H54 (cell line): ENCODE results near the gene SFXN5.
"Not testable (repeated sequence)": the region's sequence is repeated elsewhere in the genome, so short reads cannot be mapped to it uniquely, and the experiment has no call there.

Source experiments
- DNase-seq: peaks from one replicate; pipeline ENCODE4 v3.0.0; 2011; ENCODE audit warnings: low spot score, mixed read lengths; ENCODE audit not compliant: insufficient read length
- FAIRE-seq: peaks from 3 replicates; lab custom pipeline; 2011; peaks lifted over from hg19 to GRCh38; lab: Jason Lieb, UNC
- POLR2A ChIP-seq: IDR thresholded peaks from 2 replicates; pipeline ENCODE4 v1.6.1; 2011; ENCODE audit warnings: low read depth, mild to moderate bottlenecking, low read length

SFXN5 gene

GRCh38 chr2:72917877-72918553 lies 153.5 kb downstream of the SFXN5 start:
- FAIRE-seq (no peak), DNase-seq (no peak)
- TF ChIP-seq POLR2A: no peak

GRCh38 chr2:72917138-72917876 lies 154.2 kb downstream of the SFXN5 start, which contains the start of gene EMX1:
Gene EMX1 (plus strand): TSS chr2:72917519. CDS start chr2:72917853, 334 bp downstream.
- DNase-seq (no peak), FAIRE-seq (no peak)
- TF ChIP-seq POLR2A: no peak

- FAIRE-seq (no peak), DNase-seq (no peak)
- TF ChIP-seq POLR2A: no peak
These were observed 154.8 kb downstream of the SFXN5 start for GRCh38 chr2:72916743-72917137.

- no peak for TF ChIP-seq POLR2A
- no peak for FAIRE-seq
- DNase-seq: no peak
These were observed 155.4 kb downstream of the SFXN5 start for GRCh38 chr2:72915907-72916742.

GRCh38 chr2:72915320-72915906 lies 156.1 kb downstream of the SFXN5 start:
- FAIRE-seq (no peak), DNase-seq (no peak)
- TF ChIP-seq POLR2A: no peak

- no peak for FAIRE-seq
- no peak for DNase-seq
- no peak for TF ChIP-seq POLR2A
These were observed 156.8 kb downstream of the SFXN5 start for GRCh38 chr2:72914589-72915319.

- no peak for TF ChIP-seq POLR2A
- FAIRE-seq: no peak
- no peak for DNase-seq
These were observed 157.3 kb downstream of the SFXN5 start for GRCh38 chr2:72914206-72914559.

GRCh38 chr2:72913486-72914205 lies 157.9 kb downstream of the SFXN5 start:
- no peak for TF ChIP-seq POLR2A
- FAIRE-seq (no peak), DNase-seq (no peak)

- TF ChIP-seq POLR2A: no peak
- FAIRE-seq (no peak), DNase-seq (no peak)
These were observed 160.3 kb downstream of the SFXN5 start for GRCh38 chr2:72911256-72911655.

GRCh38 chr2:72908741-72909140 lies 162.8 kb downstream of the SFXN5 start:
- no peak for FAIRE-seq
- no peak for DNase-seq
- TF ChIP-seq POLR2A: no peak

- DNase-seq, FAIRE-seq: not testable (repeated sequence)
These were observed 164.1 kb downstream of the SFXN5 start for GRCh38 chr2:72907369-72907768.

GRCh38 chr2:72901426-72901825 lies 170.1 kb downstream of the SFXN5 start:
- TF ChIP-seq POLR2A: no peak
- DNase-seq (no peak), FAIRE-seq (no peak)

GRCh38 chr2:72900191-72900825 lies 171.2 kb downstream of the SFXN5 start:
- no peak for DNase-seq
- no peak for TF ChIP-seq POLR2A
- no peak for FAIRE-seq
